Bronchial epithelial cell (primary cell): ENCODE measurements around the gene RBM8A. TPM values are rescaled to one million over a fixed set of nuclear protein-coding genes. Genes with fewer than 3 reads are reported as not detected.
A peak's percentile ranks its signal among the peaks of the same experiment; 100 is the strongest.

Source experiments
- DNase-seq: peaks from one replicate; pipeline ENCODE4 v3.0.0-alpha.2; 2010; ENCODE audit warnings: low read depth
- FAIRE-seq: peaks from 2 replicates; lab custom pipeline; 2011; peaks lifted over from hg19 to GRCh38; lab: Jason Lieb, UNC
- H3K27me3 ChIP-seq: 2 replicates; pipeline ENCODE4 v1.5.1; 2011; ENCODE audit warnings: low read length; ENCODE audit not compliant: control insufficient read depth, insufficient read depth
- H3K36me3 ChIP-seq: 2 replicates; pipeline ENCODE4 v1.5.1; 2011; ENCODE audit warnings: low read length; ENCODE audit not compliant: control insufficient read depth, insufficient read depth
- H3K4me3 ChIP-seq: 2 replicates; pipeline ENCODE4 v1.5.1; 2011; ENCODE audit warnings: mild to moderate bottlenecking, low read depth, low read length, control low read depth
- CTCF ChIP-seq: IDR thresholded peaks from 2 replicates; pipeline ENCODE4 v1.5.1; 2011; ENCODE audit warnings: mild to moderate bottlenecking, moderate library complexity, low read length, control low read depth, inconsistent platforms; ENCODE audit not compliant: insufficient read depth, severe bottlenecking
- total RNA-seq: library from RNA; depleted of rRNA; stranded (reverse); fragments of >200 nt; gene quantifications from 2 replicates; pipeline ENCODE4 v1.2.1, GENCODE V29; 2014

The RBM8A gene
- total RNA-seq: 221 and 230 TPM in 2 replicates

- peaks cover 6% of the 10 kb centered on the region for H3K36me3 ChIP-seq
- TF ChIP-seq CTCF: peak; percentile 56
- FAIRE-seq: no peak
Observed at GRCh38 chr1:145927063-145927886, at the start of gene RBM8A. TSS of gene RBM8A (minus strand) at chr1:145927484. CDS start at chr1:145927426, 58 bp downstream.

GRCh38 chr1:145977016-145977415 is 49.7 kb upstream of the RBM8A start:
- TF ChIP-seq CTCF: no peak
- FAIRE-seq: no peak

More at GRCh38 chr1:145927063-145927886, at the start of gene RBM8A:
- peak within 1 kb of the TSS; percentile 60 for H3K4me3 ChIP-seq
- no peaks in the 10 kb centered on the region for H3K27me3 ChIP-seq
- DNase-seq: peak; percentile 98

GRCh38 chr1:145975216-145975615 is 47.9 kb upstream of the RBM8A start:
- Histone ChIP-seq H3K4me3 (no peak overlapping the region), H3K36me3 (no peaks in the 10 kb centered on the region), H3K27me3 (no peaks in the 10 kb centered on the region)
- DNase-seq (no peak), FAIRE-seq (no peak)
- TF ChIP-seq CTCF: no peak

More at GRCh38 chr1:145977016-145977415, 49.7 kb upstream of the RBM8A start:
- H3K27me3 ChIP-seq: no peaks in the 10 kb centered on the region
- no peaks in the 10 kb centered on the region for H3K36me3 ChIP-seq
- DNase-seq: no peak
- no peak overlapping the region for H3K4me3 ChIP-seq

GRCh38 chr1:145974721-145975120 is 47.4 kb upstream of the RBM8A start:
- Histone ChIP-seq H3K4me3 (no peak overlapping the region), H3K36me3 (no peaks in the 10 kb centered on the region), H3K27me3 (no peaks in the 10 kb centered on the region)
- DNase-seq (no peak), FAIRE-seq (no peak)
- no peak for TF ChIP-seq CTCF

- TF ChIP-seq CTCF: no peak
- no peaks in the 10 kb centered on the region for H3K27me3 ChIP-seq
- FAIRE-seq: no peak
- H3K4me3 ChIP-seq: no peak overlapping the region
- H3K36me3 ChIP-seq: no peaks in the 10 kb centered on the region
- no peak for DNase-seq
Observed at GRCh38 chr1:145972580-145972979, 45.3 kb upstream of the RBM8A start.
